CD14-positive monocyte (primary cell): Measurements from ENCODE around the gene ZFHX3. TPM values are rescaled to one million over a fixed set of nuclear protein-coding genes. Genes with fewer than 3 reads are reported as not detected.

Experiments used
- DNase-seq, 3 donors: peaks; one replicate each; pipeline ENCODE4 v3.0.0-alpha.2; 2011 to 2022
- H2AFZ ChIP-seq: 2 replicates; pipeline ENCODE4 v1.6.0; 2012; ENCODE audit warnings: mild to moderate bottlenecking, low read depth, low read length, inconsistent platforms; ENCODE audit not compliant: insufficient read depth, poor library complexity, severe bottlenecking
- H3K27ac ChIP-seq, 2 donors: 1 replicate in 1 of 2; 2 replicates in 1 of 2; pipeline ENCODE4 v1.5.1; 2012 to 2013; ENCODE audit warnings: low read length in 2 of 2, control low read depth in 1 of 2, inconsistent platforms in 1 of 2, low read depth in 1 of 2, mild to moderate bottlenecking in 1 of 2
- H3K27me3 ChIP-seq, 2 donors: one replicate each; pipeline versions ENCODE4 v1.6.0 to v1.6.1; 2011 to 2013; ENCODE audit warnings: low read length in 2 of 2; ENCODE audit not compliant: control insufficient read depth in 2 of 2, insufficient read depth in 2 of 2
- H3K36me3 ChIP-seq, 2 donors: replicated peaks in 1 of 2; 1 replicate in 1 of 2; 2 replicates in 1 of 2; pipeline versions ENCODE4 v1.5.1 to v1.6.1; 2012 to 2013; ENCODE audit warnings: low read length in 2 of 2, control low read depth in 1 of 2, inconsistent platforms in 1 of 2, mild to moderate bottlenecking in 1 of 2; ENCODE audit not compliant: insufficient read depth in 2 of 2, control insufficient read depth in 1 of 2
- H3K4me1 ChIP-seq, 2 donors: 1 replicate in 1 of 2; 2 replicates in 1 of 2; pipeline versions ENCODE4 v1.5.1 to v1.6.1; 2012 to 2013; ENCODE audit warnings: low read length in 2 of 2, control low read depth in 1 of 2, inconsistent platforms in 1 of 2, mild to moderate bottlenecking in 1 of 2, moderate library complexity in 1 of 2; ENCODE audit not compliant: insufficient read depth in 2 of 2, control insufficient read depth in 1 of 2
- H3K4me2 ChIP-seq: replicated peaks from 2 replicates; pipeline ENCODE3; 2012; ENCODE audit warnings: low read length, moderate library complexity, mild to moderate bottlenecking; ENCODE audit not compliant: poor library complexity, severe bottlenecking; ENCODE audit errors: extremely low read depth
- H3K4me3 ChIP-seq, 3 experiments: fragments of 200-600 bp in 1 of 3; sonication (generic) in 1 of 3; replicated peaks in 1 of 3; 1 replicate in 2 of 3; 2 replicates in 1 of 3; pipeline ENCODE4 v1.5.1; 2011 to 2013; ENCODE audit warnings: low read length in 3 of 3, mild to moderate bottlenecking in 3 of 3, control low read depth in 2 of 3, low read depth in 2 of 3, inconsistent platforms in 1 of 3, moderate library complexity in 1 of 3
- H3K79me2 ChIP-seq: 2 replicates; pipeline ENCODE4 v1.6.0; 2012; ENCODE audit warnings: mild to moderate bottlenecking, control low read depth, inconsistent platforms, low read length, moderate library complexity; ENCODE audit not compliant: insufficient read depth
- H3K9ac ChIP-seq: 2 replicates; pipeline ENCODE4 v1.6.0; 2017; ENCODE audit warnings: low read length, mild to moderate bottlenecking; ENCODE audit not compliant: insufficient read depth, poor library complexity, severe bottlenecking
- H3K9me3 ChIP-seq, 2 donors: replicated peaks in 1 of 2; 1 replicate in 1 of 2; 2 replicates in 1 of 2; pipeline versions ENCODE4 v1.5.1 to v1.6.1; 2012 to 2013; ENCODE audit warnings: low read length in 2 of 2, control low read depth in 1 of 2; ENCODE audit not compliant: control insufficient read depth in 1 of 2, insufficient read depth in 1 of 2
- H4K20me1 ChIP-seq: 2 replicates; pipeline ENCODE4 v1.6.0; 2012; ENCODE audit warnings: mild to moderate bottlenecking, low read length, control low read depth, moderate library complexity; ENCODE audit not compliant: insufficient read depth
- H3K27ac Mint-ChIP-seq, 7 donors: one replicate each; pipeline ENCODE4 v1.8.0; 2020; ENCODE audit warnings: mild to moderate bottlenecking in 7 of 7, mixed read lengths in 7 of 7, moderate library complexity in 6 of 7, inconsistent platforms in 2 of 7
- H3K27me3 Mint-ChIP-seq, 3 donors: one replicate each; pipeline ENCODE4 v1.8.0; 2021 to 2022; ENCODE audit warnings: low read depth in 3 of 3, mild to moderate bottlenecking in 3 of 3, mixed read lengths in 3 of 3, moderate library complexity in 3 of 3, inconsistent platforms in 1 of 3
- H3K36me3 Mint-ChIP-seq, 2 donors: one replicate each; pipeline ENCODE4 v1.8.0; 2020; ENCODE audit warnings: mixed read lengths in 2 of 2, inconsistent platforms in 1 of 2, mild to moderate bottlenecking in 1 of 2
- H3K4me1 Mint-ChIP-seq: one replicate; pipeline ENCODE4 v1.8.0; 2020; ENCODE audit warnings: mild to moderate bottlenecking, mixed read lengths
- H3K4me3 Mint-ChIP-seq, 2 donors: one replicate each; pipeline ENCODE4 v1.8.0; 2020; ENCODE audit warnings: mild to moderate bottlenecking in 2 of 2, mixed read lengths in 2 of 2, moderate library complexity in 1 of 2
- H3K9me3 Mint-ChIP-seq, 7 donors: one replicate each; pipeline ENCODE4 v1.8.0; 2020 to 2022; ENCODE audit warnings: mixed read lengths in 7 of 7, mild to moderate bottlenecking in 6 of 7, moderate library complexity in 6 of 7, inconsistent platforms in 2 of 7
- CTCF ChIP-seq: fragments of 200-600 bp; IDR thresholded peaks from one replicate; pipeline ENCODE4 v1.8.0; 2022; ENCODE audit warnings: antibody characterized with exemption, mild to moderate bottlenecking
- WGBS: methylation state at CpG from one replicate; pipeline ENCODE4 v1.1.5; 2013; ENCODE audit warnings: missing lambda C conversion rate; ENCODE audit not compliant: insufficient coverage; 5-methylcytosine and 5-hydroxymethylcytosine counted together
- intact Hi-C, 2 donors: fragments of 100-400 bp; cut with micrococcal nuclease; formaldehyde crosslinking; loops; one replicate each; pipeline versions ENCODE4 v1.15.0 to v1.15.1; 2023
- polyA plus RNA-seq, 3 donors: library from polyadenylated mRNA; depleted of rRNA in 1 of 3; unstranded in 2 of 3; stranded (reverse) in 1 of 3; fragments of 300-500 nt in 2 of 3; fragments of >200 nt in 1 of 3; fragmentation: Illumina TruSeq in 2 of 3; gene quantifications; 1 replicate in 2 of 3; 2 replicates in 1 of 3; pipeline ENCODE4 v1.2.3, GENCODE V29; 2012 to 2021

The ZFHX3 gene
- polyA plus RNA-seq, 3 donors: 0.42 to 4.2 (median 0.43) TPM

GRCh38 chr16:72753881-72754280 is 294.0 kb downstream of the ZFHX3 start:
- Histone ChIP-seq H3K79me2 (no peaks in the 10 kb centered on the region), H3K9ac (no peak overlapping the region), H3K27me3 (no peaks in the 10 kb centered on the region), H3K4me2 (no peak overlapping the region), H3K4me1 (no peaks in the 10 kb centered on the region), H3K4me3 (no peak overlapping the region), H3K36me3 (no peaks in the 10 kb centered on the region), H4K20me1 (no peaks in the 10 kb centered on the region), H2AFZ (no peak overlapping the region), H3K9me3 (peaks cover 0 to 4% of the 10 kb centered on the region in 2 donors), H3K27ac (no peak overlapping the region)
- H3K4me3 Mint-ChIP-seq: no peak overlapping the region
- no peak for DNase-seq
- intact Hi-C loops: no loop called here
- no peak for TF ChIP-seq CTCF
- 100% methylated on average over 2 of the region's 2 CpGs for WGBS
- H3K27ac Mint-ChIP-seq: no peak overlapping the region
- H3K4me1 Mint-ChIP-seq: no peaks in the 10 kb centered on the region
- H3K9me3 Mint-ChIP-seq: peaks cover 6 to 19% (median 10%) of the 10 kb centered on the region in 7 donors
- H3K36me3 Mint-ChIP-seq: peaks cover 0 to 4% of the 10 kb centered on the region in 2 donors
- no peaks in the 10 kb centered on the region for H3K27me3 Mint-ChIP-seq

- WGBS: no CpG with 5 or more reads among the region's 7 CpGs
- Mint-ChIP-seq H3K4me1 (no peaks in the 10 kb centered on the region), H3K27ac (no peak overlapping the region), H3K4me3 (no peak overlapping the region), H3K9me3 (peaks cover 0 to 8% (median 6%) of the 10 kb centered on the region in 7 donors), H3K36me3 (peaks cover 0 to 4% of the 10 kb centered on the region in 2 donors), H3K27me3 (no peaks in the 10 kb centered on the region)
- intact Hi-C loops: no loop called here
- Histone ChIP-seq H3K4me1 (no peaks in the 10 kb centered on the region), H4K20me1 (no peaks in the 10 kb centered on the region), H3K27ac (no peak overlapping the region), H3K79me2 (no peaks in the 10 kb centered on the region), H3K27me3 (no peaks in the 10 kb centered on the region), H3K9me3 (peaks cover 0 to 3% of the 10 kb centered on the region in 2 donors), H3K9ac (no peak overlapping the region), H3K4me3 (no peak overlapping the region), H3K4me2 (no peak overlapping the region), H2AFZ (no peak overlapping the region), H3K36me3 (no peaks in the 10 kb centered on the region)
- no peak for TF ChIP-seq CTCF
- no peak for DNase-seq
Measured at GRCh38 chr16:72752004-72752695, 295.8 kb downstream of the ZFHX3 start.
